ENCODE results near the gene SNTG2.
"Not testable (repeated sequence)": the region's sequence is repeated elsewhere in the genome, so short reads cannot be mapped to it uniquely, and the experiment has no call there.

The SNTG2 gene

DNA sequence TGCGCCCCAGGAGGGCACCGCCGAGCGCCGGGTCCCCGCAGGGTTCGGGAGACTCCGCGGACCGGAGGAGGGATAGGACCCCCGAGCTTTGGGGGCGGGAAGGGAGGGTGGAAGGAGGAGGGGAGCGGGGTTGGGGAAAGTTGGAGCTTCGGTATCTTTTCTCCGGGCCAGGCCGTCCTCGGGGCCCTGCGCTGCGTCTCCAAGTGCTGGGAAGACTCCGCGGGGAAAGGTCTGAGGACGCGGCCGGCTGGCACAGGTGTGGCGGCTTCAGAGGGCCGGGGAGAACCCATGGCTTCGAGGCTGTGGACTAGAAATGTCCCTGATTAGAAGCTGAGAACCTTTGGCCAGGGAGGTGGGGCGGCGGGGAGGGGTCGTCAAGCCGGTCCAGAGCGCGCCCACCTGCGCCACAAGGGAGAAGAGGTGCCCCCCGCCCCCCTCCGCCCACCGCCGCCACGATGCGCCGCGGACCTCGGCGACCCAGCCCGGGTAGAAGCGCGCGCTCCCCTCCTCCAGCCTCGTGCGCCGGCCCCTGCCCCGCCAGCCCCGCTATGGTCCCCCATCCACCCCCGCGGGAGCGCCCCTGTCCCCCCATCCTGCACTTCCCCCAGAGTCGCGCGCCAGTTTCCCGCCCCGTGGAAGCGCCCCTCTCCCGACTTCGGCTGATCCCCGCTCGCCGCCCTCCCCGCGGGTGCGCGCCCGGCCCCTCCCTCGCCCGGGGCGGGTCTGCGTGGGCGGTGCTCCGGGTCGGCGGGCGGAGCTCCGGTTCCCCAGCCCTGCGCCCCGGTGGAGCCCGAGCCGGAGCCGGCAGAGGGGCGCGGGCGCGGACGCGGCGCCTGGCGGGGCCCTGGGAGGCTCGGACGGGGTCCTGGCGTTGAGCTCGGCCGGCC is at the start of gene SNTG2:
Gene SNTG2 (plus strand): TSS at position 770 of the 887 bp plus-strand sequence. CDS start 148 bp downstream, outside the sequence.
- DNase-seq, result no peak

DNA sequence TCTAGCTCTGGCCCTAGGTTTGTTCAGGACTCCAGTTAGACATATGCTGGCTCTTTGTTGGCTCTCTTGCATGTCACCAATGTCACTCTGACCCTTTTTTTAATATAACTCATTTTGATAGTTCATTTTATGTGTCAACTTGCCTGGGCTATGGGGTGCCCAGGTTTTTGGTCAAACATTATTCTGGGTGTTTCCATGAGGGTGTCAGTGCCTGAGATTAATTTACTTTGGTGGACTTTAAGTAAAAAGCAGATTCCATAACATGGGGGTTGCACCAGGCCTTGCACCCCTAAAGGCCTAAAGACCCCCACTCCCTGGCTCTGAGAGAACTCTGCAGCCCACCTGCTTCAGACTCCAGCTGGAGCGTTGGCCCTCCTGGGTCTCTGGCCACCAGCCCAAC is 48.1 kb upstream of the SNTG2 start:
- no peak for DNase-seq

DNA sequence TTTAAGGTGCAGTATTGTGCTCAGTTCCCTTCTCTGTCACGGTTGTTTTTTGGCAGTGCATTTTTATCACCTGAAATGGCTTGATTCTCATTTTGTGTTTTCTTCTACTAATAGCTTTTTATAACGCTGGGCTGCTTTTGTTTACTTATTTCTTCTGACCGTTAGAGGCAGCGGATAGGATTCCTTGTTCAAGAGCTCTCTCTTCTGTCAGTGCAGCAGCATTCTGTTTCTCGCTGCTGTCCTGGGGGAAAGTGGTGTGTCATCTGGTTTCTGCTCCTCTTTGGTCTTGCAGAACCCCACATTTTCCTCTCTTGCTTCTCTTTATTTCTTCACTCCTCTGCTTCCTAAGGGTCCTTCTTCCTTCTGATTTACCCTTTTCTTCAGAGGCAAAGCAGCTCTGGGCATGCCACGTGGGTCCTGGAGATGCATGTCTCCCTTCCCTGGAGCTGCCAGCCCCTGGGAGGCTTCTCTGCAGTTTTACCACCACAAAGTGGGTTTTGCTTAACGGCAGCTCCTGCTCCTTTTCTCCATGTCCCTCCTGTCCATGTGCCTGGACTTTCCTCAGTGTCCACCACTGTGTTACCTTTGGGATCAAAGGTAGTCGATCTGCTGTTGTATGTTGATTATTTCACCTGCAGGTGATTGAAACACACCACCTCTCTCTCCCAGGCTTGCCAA is 47.3 kb upstream of the SNTG2 start:
- DNase-seq, result no peak

DNA sequence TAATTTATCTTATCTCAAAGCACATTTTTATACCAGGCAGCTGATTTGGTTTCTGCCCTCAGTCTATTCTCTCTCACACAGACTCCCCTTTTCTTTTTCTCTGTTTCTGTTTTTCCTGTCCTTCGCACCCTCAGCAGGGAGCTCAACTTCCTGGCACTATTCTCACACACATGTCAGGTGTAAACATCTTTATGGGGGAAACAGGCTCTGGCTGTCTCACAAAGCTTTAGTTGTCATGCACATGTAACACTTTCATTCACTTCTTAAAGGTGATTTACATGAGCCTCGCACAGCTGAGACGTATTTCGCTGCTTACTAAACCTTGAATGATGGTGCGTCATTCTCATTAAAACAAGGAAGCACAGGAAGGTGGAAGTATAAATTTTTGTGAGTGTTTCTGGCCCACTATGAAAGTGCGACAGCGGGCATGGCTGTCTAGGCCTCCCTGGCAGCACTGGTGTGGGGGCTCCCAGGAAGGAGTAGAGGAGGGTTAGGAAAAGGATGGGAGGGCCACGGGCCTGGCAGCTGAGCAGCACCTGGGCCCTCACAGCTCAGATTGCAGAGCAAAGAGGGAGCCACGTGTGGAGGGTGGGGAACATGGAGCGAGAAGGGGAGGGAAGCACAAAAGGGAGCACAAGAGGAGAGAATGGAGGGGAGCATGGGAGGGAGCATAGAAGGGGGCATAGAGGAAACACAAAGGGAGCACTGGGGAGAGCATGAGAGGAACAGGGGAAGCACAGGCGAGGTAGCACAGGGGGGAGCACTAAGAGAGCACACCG is 46.2 kb upstream of the SNTG2 start:
- DNase-seq, result no peak

DNA sequence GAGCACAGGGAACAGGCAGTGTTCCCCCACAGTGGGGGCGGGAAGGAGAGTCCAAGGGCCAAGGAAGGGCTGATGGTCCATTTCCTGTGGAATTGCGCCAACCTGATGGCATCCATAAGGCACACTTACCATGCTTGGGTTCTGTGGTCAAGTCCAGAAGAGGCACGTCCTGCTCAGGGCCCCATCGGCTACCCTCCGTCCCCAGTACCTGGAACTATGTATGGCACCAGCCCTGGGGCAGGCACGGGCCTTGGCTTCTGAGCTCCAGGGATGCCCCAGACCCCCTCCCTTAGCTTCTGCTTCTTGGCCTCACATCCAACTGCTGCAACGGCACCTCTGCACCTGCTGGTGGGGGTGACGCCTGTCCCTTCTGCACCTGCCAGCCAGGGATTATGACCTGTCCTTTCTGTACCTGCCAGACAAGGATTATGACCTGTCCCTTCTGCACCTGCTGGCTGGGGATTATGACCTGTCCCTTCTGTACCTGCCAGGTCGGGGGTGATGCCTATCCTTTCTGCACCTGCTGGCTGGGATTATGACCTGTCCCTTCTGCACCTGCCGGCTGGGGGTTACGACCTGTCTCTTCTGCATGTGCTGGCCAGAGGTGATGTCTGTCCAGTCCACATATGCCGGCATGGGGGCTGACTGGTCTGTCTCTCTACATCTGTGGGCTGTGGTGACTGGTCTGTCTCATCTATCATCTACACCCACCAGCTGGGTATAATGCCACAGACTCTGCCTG is 45.4 kb upstream of the SNTG2 start:
- no peak for DNase-seq

DNA sequence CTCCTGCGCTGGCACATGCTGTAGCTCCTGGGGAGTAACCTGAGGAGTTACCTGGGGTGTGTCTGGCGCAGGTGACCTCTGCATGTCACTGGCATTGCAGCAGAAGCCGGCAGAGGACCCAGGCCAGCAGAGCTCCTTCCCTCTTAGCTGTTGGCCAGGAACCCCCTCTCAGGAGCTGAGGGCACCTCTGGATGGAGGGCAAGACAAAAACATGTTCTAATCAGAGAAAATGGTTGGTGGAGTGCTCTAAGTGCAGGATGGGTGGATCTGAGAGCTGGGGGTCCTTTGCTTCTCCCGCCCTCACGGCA is 44.9 kb upstream of the SNTG2 start:
- no peak for DNase-seq

DNA sequence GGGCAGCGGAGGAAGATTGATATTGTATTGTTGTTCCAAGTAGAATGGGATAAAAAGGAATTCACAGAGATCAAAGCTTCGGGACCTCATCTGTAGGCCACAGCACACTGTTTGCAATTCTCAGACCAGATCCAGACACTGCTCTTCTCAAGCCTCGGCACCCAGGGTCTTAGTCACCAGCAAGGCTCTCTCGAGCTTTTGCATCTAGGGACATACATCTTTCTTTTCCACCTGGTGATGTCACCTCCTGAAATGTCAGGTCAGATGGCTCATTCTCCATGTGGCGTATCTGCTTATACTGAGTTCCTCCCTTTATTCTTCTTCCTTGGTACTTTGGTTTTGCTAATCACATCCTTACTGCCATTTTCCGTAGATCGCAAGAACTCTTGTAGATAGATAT is 42.9 kb upstream of the SNTG2 start:
- no peak for DNase-seq

DNA sequence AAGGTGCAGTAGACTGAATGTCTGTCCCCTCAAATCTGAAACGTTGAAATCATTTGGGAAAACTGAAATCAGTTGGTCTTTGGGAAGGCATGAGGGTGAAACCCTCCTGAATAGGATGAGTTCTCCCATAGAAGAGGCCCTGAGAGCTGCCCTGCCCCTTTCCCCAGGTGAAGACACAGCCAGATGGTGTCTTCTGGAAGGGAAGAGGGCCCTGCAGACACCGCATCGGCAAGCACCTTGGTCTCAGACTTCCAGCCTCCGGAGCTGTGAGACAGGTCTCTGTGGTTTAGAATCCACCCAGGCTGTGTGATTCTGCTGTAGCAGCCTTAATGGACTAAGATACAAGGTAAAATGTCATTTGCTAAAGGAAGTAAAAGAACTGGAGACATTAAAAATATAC is 42.1 kb upstream of the SNTG2 start:
- no peak for DNase-seq

DNA sequence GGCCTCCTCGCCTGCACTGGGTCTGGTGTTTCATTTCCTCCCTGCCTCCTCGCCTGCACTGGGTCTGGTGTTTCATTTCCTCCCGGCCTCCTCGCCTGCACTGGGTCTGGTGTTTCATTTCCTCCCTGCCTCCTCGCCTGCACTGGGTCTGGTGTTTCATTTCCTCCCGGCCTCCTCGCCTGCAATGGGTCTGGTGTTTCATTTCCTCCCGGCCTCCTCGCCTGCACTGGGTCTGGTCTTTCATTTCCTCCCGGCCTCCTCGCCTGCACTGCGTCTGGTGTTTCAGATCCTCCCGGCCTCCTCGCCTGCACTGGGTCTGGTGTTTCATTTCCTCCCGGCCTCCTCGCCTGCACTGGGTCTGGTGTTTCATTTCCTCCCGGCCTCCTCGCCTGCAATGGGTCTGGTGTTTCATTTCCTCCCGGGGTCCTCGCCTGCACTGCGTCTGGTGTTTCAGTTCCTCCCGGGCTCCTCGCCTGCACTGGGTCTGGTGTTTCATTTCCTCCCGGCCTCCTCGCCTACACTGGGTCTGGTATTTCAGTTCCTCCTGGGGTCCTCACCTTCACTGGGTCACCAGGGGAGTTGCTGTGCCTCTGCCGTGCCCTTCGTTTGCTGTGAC is 40.8 kb upstream of the SNTG2 start:
- not testable (repeated sequence) for DNase-seq

DNA sequence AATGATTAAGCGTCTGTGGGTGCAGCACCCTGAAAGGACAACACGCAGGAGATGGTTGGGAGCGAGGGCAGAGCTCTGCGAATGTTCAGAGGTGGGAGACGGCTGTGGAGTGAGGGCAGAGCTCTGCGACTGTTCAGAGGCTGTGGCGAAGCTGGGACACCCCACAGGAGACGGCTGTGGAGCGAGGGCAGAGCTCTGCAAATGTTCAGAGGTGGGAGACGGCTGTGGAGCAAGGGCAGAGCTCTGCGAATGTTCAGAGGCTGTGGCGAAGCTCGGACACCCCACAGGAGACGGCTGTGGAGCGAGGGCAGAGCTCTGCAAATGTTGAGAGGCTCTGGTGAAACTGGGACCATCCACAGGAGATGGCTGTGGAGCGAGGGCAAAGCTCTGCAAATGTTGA is 40.0 kb upstream of the SNTG2 start:
- DNase-seq, result no peak

DNA sequence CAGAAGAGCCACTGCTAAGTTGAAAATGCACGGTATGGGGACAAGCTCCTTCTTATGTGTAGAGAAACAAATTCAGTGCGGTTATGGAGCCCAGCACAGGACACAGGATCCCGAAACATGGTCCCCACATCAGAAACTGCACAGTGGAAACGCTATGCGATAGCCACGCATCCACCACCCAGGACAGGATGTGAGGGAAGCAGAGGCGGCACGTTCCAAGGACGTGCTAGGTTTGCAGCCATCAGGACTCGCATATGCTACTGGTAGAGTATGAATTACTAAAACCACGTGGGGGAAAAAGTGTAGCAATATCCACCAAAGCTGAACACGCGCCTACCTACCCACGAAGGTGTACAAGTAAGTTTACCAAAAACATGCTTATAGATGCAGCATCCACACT is 34.7 kb upstream of the SNTG2 start:
- no peak for DNase-seq

DNA sequence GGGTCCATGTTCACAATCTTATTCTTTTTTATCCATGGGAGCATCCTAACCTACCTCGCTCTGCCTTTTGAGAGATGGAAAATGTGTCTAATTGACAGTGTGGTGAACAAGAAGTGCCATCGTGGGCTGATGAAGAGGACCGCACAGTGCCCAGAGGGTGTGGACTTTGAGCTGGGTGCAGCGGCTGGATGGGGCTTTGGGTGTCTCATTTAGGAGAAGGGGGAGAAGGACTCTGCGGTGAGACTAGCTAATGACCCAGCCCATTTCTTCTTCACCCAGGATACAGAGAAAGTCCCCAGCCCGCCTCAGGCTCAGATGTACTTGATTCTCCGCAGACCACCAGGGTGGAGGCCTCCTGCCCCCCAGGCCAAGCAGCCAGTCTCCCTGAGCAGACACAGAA is 33.7 kb upstream of the SNTG2 start:
- no peak for DNase-seq

DNA sequence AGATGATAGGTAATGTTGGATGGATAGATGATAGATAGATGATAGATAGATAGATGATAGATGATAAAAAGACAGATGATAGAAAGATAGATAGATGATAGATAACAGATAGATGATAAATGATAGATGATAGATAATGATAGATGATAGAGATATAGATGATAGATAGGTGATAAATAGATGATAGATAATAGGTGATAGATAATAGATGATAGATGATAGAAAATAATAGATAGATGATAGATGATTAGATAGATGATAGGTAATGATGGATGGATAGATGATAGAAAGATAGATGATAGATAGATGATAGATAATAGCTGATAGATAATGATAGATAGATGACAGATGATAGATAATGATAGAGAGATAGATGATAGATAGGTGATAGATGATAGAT is 31.0 kb upstream of the SNTG2 start:
- DNase-seq, result no peak

DNA sequence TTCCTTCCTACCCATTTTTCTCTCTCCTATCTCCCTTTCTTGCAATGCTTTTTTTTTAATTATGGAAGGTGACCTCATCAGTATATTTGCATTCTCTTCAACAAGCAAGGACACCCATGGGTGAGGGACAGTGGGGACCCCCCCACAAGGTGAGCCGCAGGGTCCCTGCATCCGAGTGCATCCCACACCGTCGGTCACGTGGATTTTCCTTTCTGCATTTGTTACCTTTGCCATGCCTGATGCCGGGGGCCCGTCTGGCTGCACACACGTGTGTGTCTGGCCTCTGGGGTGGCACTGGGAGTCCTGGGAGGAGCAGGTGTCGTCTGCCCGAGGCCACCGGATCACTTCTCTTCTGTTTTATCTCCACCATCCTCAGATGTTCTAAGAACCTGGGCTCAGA is 30.1 kb upstream of the SNTG2 start:
- no peak for DNase-seq

DNA sequence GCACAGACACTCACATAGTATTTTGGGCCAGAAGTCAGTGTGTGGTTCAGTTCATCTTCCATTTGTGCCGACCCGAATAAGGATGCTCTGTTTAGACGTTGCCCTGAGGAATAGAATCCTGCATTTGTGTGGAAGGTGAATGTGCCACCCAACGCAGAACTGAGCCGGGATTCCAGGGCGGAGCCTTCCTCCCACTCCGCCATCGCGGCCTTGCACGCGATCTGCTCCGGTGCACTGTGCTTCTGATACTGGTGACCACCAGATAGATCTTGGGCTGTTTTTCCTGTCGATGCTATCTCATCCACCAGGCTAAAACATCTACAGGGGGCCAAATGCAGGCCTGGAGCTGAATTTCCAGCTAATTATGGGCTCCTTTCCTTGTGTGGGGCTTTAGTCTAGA is 29.6 kb upstream of the SNTG2 start:
- no peak for DNase-seq

DNA sequence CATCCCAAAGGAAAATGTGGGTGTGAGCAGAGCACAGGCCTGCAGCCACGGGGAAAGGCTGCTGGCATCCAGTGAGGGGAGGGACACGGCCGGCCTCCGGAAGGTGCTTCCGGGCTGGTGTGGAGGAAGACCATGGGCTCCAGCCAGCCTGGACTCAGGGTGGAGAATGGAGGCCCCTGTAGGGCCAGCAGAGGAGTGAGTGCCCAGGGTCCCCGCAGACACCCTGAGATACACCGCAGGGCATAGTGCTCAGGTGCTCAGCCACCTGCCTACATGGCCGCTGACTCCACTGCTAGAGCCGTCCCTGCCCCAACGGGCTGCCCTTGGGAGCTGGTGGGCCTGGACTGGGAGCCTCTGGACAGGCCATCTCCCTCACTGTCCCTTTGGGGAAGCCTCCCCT is 28.5 kb upstream of the SNTG2 start:
- DNase-seq, result no peak

DNA sequence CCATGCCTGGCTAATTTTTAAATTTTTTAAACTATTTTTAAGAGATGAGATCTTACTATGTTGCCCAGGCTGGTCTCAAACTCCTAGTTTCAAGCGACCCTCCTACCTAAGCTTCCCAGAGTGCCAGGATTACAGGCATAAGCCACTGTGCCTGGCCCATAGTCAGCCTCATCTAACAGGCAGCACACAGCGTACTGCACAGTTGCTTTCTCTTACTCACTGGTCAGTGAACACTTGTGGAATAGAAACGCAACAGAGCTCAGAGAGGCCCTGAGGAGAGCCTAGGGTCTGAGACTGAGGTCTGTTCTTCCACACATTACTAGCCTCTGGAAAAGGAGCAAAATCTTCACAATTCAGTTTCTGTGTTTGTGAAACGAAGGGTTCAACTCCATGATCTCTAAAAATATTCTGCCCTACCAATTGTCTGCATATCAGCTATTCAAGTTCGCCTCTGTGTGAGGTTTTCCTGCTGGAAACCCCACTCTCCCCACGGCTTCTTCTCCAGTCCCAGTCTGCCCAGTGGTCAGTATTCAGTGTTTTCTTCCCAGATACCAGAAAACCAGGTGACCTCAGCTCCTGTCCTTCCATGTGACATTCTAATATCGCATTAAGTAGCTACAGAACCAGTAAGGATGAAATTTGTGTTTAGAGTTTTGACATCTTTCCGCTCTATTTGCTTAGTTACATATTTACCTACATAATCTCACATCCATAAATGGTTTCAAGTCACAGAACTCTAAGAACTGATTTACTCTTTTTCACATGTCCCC is 26.6 kb upstream of the SNTG2 start:
- DNase-seq, result no peak

DNA sequence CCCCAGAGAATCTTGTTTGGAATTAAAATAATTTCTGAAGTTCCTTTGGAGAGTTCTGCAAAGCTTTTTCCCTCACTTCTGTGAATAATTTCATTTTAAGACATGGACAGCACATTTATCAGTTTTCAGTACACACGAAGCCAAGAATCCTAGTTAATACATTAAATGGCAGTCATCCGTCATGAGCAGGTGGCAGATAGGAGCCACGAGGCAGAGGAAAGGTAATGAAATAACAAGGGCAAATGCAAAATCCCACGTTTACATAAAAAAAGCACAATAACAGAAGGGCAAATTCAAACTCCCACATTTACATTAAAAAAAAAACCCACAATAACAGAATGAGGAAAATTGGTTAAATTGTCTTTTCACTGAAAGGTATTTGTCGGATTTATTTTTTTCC is 25.9 kb upstream of the SNTG2 start:
- DNase-seq, result no peak

DNA sequence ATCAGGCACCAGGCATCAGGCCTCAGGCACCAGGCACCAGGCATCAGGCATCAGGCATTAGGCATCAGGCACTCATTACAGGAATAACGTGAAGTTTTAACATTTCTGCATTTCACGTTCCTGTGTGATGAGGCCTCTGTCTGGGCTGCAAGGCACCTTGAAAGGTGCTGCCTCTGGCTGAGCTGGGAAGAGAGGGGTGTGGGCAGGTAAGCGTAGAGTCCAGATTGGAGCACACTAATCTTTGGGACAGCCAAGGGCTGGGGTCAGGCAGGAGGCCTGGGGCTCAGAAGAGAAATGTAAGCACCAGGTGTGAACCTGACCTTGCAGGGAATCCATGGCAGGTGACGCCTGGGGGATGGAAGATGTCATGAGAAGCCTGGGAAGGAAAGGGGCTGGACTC is 25.3 kb upstream of the SNTG2 start:
- DNase-seq, result no peak

DNA sequence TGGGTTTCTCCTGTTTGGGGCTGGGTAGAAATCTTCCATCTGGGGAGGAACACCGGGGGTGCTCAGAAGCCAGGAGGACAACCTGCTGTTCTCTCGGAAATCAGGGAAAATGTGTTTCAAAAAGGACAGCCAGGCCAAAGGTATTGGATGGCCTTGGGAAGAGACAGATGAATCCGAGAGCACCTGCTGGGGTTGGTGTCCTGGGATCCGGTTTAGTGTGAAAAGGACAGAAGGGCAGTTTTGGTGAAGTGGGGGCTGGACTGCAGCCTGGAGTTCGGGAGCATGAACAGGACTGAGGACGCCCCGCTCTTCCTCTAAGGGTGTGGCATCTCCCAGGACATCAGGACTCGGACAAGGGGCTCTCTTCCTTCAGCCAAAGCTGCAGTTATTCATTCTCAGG is 24.9 kb upstream of the SNTG2 start:
- DNase-seq, result no peak

DNA sequence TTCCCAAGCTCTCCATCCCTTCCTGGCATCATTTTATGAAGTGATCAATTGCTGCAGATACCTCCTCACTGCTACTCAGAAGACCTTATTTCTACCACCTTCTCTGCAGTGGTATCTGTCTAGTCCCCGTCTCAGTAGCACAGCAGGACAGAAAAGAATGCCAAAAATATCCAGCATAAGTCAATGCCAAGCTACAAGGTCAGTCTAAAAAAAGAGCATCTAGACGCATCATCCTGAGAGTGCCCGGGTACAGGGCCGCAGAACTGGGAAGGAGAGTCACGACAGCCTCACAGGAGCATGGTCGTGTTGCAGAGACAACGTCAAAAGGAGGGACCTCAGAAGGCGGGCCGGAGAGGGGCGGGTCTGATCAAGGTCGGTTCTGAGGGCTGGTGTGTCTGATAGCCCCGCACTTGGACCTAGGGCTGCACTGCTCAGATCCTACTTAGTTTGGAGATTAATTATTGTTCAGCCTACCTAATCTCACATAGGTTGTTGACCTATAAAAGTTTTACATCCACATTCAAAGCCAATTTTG is 24.3 kb upstream of the SNTG2 start:
- DNase-seq, result no peak

DNA sequence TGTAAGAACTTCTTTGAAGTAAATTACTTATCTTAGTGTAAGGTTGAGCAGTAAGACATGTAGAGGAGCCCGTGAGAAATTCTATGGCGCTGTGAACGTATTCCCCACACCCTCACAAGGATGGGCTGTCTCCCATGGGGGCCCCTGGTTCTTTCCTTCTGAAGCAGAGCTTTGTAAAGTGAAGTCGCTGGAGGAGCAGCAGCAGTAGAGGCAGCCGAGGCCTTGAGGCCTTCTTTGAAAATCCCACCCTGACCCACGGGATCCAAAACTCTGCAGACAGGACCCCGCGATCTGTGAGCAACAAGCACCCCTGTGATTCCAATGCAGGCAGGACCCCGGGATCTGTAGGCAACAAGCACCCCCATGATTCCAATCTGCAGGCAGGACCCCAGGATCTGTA is 23.8 kb upstream of the SNTG2 start:
- no peak for DNase-seq

Data from NCI-H1092 (cell line).